ENCODE measurements around the gene SLC66A2.

- TF ChIP-seq POLR2A (IDR thresholded peaks at IDR 0.05) (no peak), CTCF (IDR thresholded peaks at IDR 0.05) (no peak)
Measured at GRCh38 chr18:79881695-79882094, 69.8 kb downstream of the SLC66A2 start.
